HG02840 (cell line): Measurements from ENCODE around the gene MATCAP1.

Source experiments
- ATAC-seq: cut with Tn5 transposase; IDR thresholded peaks from one replicate; pipeline ENCODE4 v1.9.1; 2021; ENCODE audit warnings: mild to moderate bottlenecking, moderate library complexity, moderate number of reproducible peaks; ENCODE audit not compliant: unreplicated experiment, low FRiP score

MATCAP1 gene

GRCh38 chr16:67145746-67146145 lies 38.0 kb downstream of the MATCAP1 start:
- ATAC-seq, result no peak

GRCh38 chr16:67144943-67145342 lies 38.8 kb downstream of the MATCAP1 start:
- no peak for ATAC-seq

- no peak for ATAC-seq
Measured at GRCh38 chr16:67142342-67142741, 41.4 kb downstream of the MATCAP1 start.

- no peak for ATAC-seq
Measured at GRCh38 chr16:67141391-67141790, 42.4 kb downstream of the MATCAP1 start.

- no peak for ATAC-seq
Measured at GRCh38 chr16:67137605-67138004, 46.2 kb downstream of the MATCAP1 start.

- ATAC-seq, result no peak
Measured at GRCh38 chr16:67129422-67129821, 54.3 kb downstream of the MATCAP1 start.

- no peak for ATAC-seq
Measured at GRCh38 chr16:67128887-67129286, 54.9 kb downstream of the MATCAP1 start.

- no peak for ATAC-seq
Measured at GRCh38 chr16:67128417-67128816, 55.3 kb downstream of the MATCAP1 start.
